OCI-LY1 (cell line): Measurements from ENCODE around the gene DTNB.

Experiments used
- CTCF ChIP-seq: fragments of 200-600 bp; sonication (generic), shearing (Covaris generic); IDR thresholded peaks from 2 replicates; pipeline ENCODE4 v1.5.1; 2017; ENCODE audit warnings: mild to moderate bottlenecking, antibody characterized with exemption, low read length, moderate library complexity, mixed read lengths
- EZH2 ChIP-seq: fragments of 200-600 bp; sonication (generic), shearing (Covaris generic); IDR thresholded peaks from 2 replicates; pipeline ENCODE4 v1.8.0; 2017; ENCODE audit warnings: borderline replicate concordance, mixed run types, mild to moderate bottlenecking, antibody characterized with exemption, low read length, moderate library complexity, mixed read lengths

GRCh38 chr2:25499157-25499556, 174.2 kb downstream of the DTNB start:
- TF ChIP-seq CTCF, result no peak
- TF ChIP-seq EZH2, result no peak
